Renal pelvis (tissue), 4 donors: ENCODE results near the gene S100PBP. TPM values are rescaled to one million over a fixed set of nuclear protein-coding genes. Genes with fewer than 3 reads are reported as not detected.
"Not testable (repeated sequence)": the region's sequence is repeated elsewhere in the genome, so short reads cannot be mapped to it uniquely, and the experiment has no call there.

Experiments
- DNase-seq: peaks from one replicate; pipeline ENCODE4 v3.0.0-alpha.2; 2013
- polyA plus RNA-seq, 3 donors: library from polyadenylated mRNA; unstranded; fragments of 120-200 nt; gene quantifications; one replicate each; pipeline ENCODE4 v1.2.1, GENCODE V29; 2013; ENCODE audit not compliant: insufficient read length in 3 of 3

The S100PBP gene
- polyA plus RNA-seq, 3 donors: 24.6 to 43.0 (median 42.1) TPM

- DNase-seq: no peak
These were observed 79.9 kb downstream of the S100PBP start for GRCh38 chr1:32897082-32898049.

GRCh38 chr1:32898056-32898455 lies 80.6 kb downstream of the S100PBP start:
- no peak for DNase-seq

- no peak for DNase-seq
These were observed 81.5 kb downstream of the S100PBP start for GRCh38 chr1:32898958-32899357.

- no peak for DNase-seq
These were observed 82.3 kb downstream of the S100PBP start for GRCh38 chr1:32899586-32900296.

GRCh38 chr1:32900371-32900955 lies 83.0 kb downstream of the S100PBP start:
- no peak for DNase-seq

- no peak for DNase-seq
These were observed 83.7 kb downstream of the S100PBP start, which contains the start of gene TMEM54 for GRCh38 chr1:32900956-32901822. TMEM54 (minus strand) TSS chr1:32901389; CDS start chr1:32901238, 151 bp downstream.

GRCh38 chr1:32901823-32902534 lies 84.5 kb downstream of the S100PBP start:
- DNase-seq: no peak

GRCh38 chr1:32902535-32902920 lies 85.1 kb downstream of the S100PBP start:
- no peak for DNase-seq

GRCh38 chr1:32903991-32904785 lies 86.7 kb downstream of the S100PBP start:
- no peak for DNase-seq

GRCh38 chr1:32904797-32905196 lies 87.3 kb downstream of the S100PBP start:
- DNase-seq: no peak

GRCh38 chr1:32905588-32905987 lies 88.1 kb downstream of the S100PBP start:
- not testable (repeated sequence) for DNase-seq

- DNase-seq: no peak
These were observed 89.2 kb downstream of the S100PBP start for GRCh38 chr1:32906654-32907053.

- peak; percentile 62 for DNase-seq
These were observed 90.0 kb downstream of the S100PBP start for GRCh38 chr1:32907435-32907834.

Other genes with a start within 250 kb of the S100PBP start
- gene ZBTB8OS, start 167.1 kb upstream of the S100PBP start, polyA plus RNA-seq: 10 to 100 TPM; 36.1 to 42.6 (median 36.7) TPM
- gene RBBP4, start 166.4 kb upstream of the S100PBP start, polyA plus RNA-seq: 100 to 1,000 TPM; 308 to 325 (median 312) TPM
- 1 to 10 TPM; 1.3 to 1.9 (median 1.7) TPM for gene SYNC, start 114.9 kb upstream of the S100PBP start, polyA plus RNA-seq
- gene YARS1, start 295 bp upstream of the S100PBP start, polyA plus RNA-seq: 10 to 100 TPM; 55.7 to 65.3 (median 62.2) TPM
- gene FNDC5, start 53.3 kb downstream of the S100PBP start, polyA plus RNA-seq: 10 to 100 TPM; 44.2 to 54.0 (median 52.3) TPM
- gene HPCA, start 68.8 kb downstream of the S100PBP start, polyA plus RNA-seq: 1 to 10 TPM in 1 of 3 donors, under 1 TPM in 2; 0.15 to 1.4 (median 0.62) TPM
- 10 to 100 TPM in 1 of 3 donors, 1 to 10 TPM in 2; 7.2 to 10.1 (median 7.4) TPM for gene TMEM54, start 83.7 kb downstream of the S100PBP start, polyA plus RNA-seq
- 10 to 100 TPM; 17.7 to 19.9 (median 18.5) TPM for gene RNF19B, start 147.2 kb downstream of the S100PBP start, polyA plus RNA-seq
- 100 to 1,000 TPM; 206 to 247 (median 241) TPM for gene AK2, start 219.2 kb downstream of the S100PBP start, polyA plus RNA-seq